OCI-LY7 (cell line): ENCODE data around the gene ZNRF2. TPM values are rescaled to one million over a fixed set of nuclear protein-coding genes. Genes with fewer than 3 reads are reported as not detected.

ENCODE experiments used
- BruUV-seq: library from RNA; stranded (reverse); fragments of 400-500 nt; replicated peaks from 2 replicates; lab custom pipeline; 2021; lab: Mats Ljungman, UMichigan
- CTCF ChIA-PET: fragments of 300-600 bp; sonication (Branson Sonifier 250); formaldehyde crosslinking; loops from one replicate; lab custom pipeline; 2022; ENCODE audit warnings: antibody characterized with exemption; ENCODE audit not compliant: unreplicated experiment; lab: Charles Lee
- POLR2A ChIA-PET: fragments of 300-600 bp; sonication (Branson Sonifier 250); formaldehyde crosslinking; loops from one replicate; lab custom pipeline; 2022; ENCODE audit warnings: antibody characterized with exemption; lab: Charles Lee
- DNase-seq: peaks from one replicate; pipeline ENCODE4 v3.0.0-alpha.2; 2015; ENCODE audit warnings: low spot score
- H2AFZ ChIP-seq: fragments of 200-600 bp; sonication (generic), shearing (Covaris generic); 2 replicates; pipeline ENCODE4 v1.6.1; 2014; ENCODE audit warnings: mild to moderate bottlenecking, antibody characterized with exemption, low read length, moderate library complexity
- H3K27ac ChIP-seq: fragments of 200-600 bp; sonication (generic); 2 replicates; pipeline ENCODE4 v1.5.1; 2014; ENCODE audit warnings: mixed run types, low read depth, mild to moderate bottlenecking, moderate library complexity, low read length, inconsistent platforms; ENCODE audit not compliant: poor library complexity, severe bottlenecking
- H3K36me3 ChIP-seq: fragments of 200-600 bp; sonication (generic); 2 replicates; pipeline ENCODE4 v1.6.1; 2014; ENCODE audit warnings: mild to moderate bottlenecking, antibody characterized with exemption, low read length, moderate library complexity, mixed read lengths; ENCODE audit not compliant: insufficient read depth
- H3K4me1 ChIP-seq: fragments of 200-600 bp; sonication (generic); 2 replicates; pipeline ENCODE4 v1.5.1; 2014; ENCODE audit warnings: mild to moderate bottlenecking, low read length; ENCODE audit not compliant: insufficient read depth, poor library complexity, severe bottlenecking
- H3K4me2 ChIP-seq: fragments of 200-600 bp; sonication (generic); 2 replicates; pipeline ENCODE4 v1.6.1; 2014; ENCODE audit warnings: mild to moderate bottlenecking, low read length
- H3K4me3 ChIP-seq: fragments of 200-600 bp; sonication (generic); 2 replicates; pipeline ENCODE4 v1.5.1; 2014; ENCODE audit warnings: mild to moderate bottlenecking, low read depth, low read length; ENCODE audit not compliant: poor library complexity, severe bottlenecking
- H3K79me2 ChIP-seq: fragments of 200-600 bp; sonication (generic); 2 replicates; pipeline ENCODE4 v1.6.1; 2016; ENCODE audit warnings: low read depth, mild to moderate bottlenecking, low read length, moderate library complexity, mixed read lengths; ENCODE audit not compliant: insufficient read depth
- H3K9me2 ChIP-seq: fragments of 200-600 bp; sonication (generic); 2 replicates; pipeline ENCODE4 v1.6.1; 2016; ENCODE audit warnings: mild to moderate bottlenecking, low read length, mixed read lengths; ENCODE audit not compliant: insufficient read depth
- H3K9me3 ChIP-seq: fragments of 200-600 bp; sonication (generic); 2 replicates; pipeline ENCODE4 v1.6.1; 2014; ENCODE audit warnings: mild to moderate bottlenecking, mixed run types, low read length, mixed read lengths
- H4K20me1 ChIP-seq: fragments of 200-600 bp; sonication (generic); 2 replicates; pipeline ENCODE4 v1.6.1; 2014; ENCODE audit warnings: mild to moderate bottlenecking, antibody characterized with exemption, low read length, moderate library complexity, mixed read lengths; ENCODE audit not compliant: insufficient read depth
- CTCF ChIP-seq: fragments of 200-600 bp; sonication (generic); conservative IDR thresholded peaks from 2 replicates; pipeline ENCODE4 v1.5.1; 2014; ENCODE audit warnings: mild to moderate bottlenecking, antibody characterized with exemption, low read length, moderate library complexity, mixed read lengths
- EZH2phosphoT487 ChIP-seq: fragments of 200-600 bp; sonication (generic); IDR thresholded peaks from 2 replicates; pipeline ENCODE4 v1.6.1; 2018; ENCODE audit warnings: low read depth, borderline replicate concordance, mild to moderate bottlenecking, mixed run types, antibody characterized with exemption, low read length, moderate library complexity, mixed read lengths
- intact Hi-C: fragments of 100-400 bp; cut with micrococcal nuclease; formaldehyde crosslinking; loops from one replicate; pipeline ENCODE4 v1.10.0; 2022; ENCODE audit not compliant: unreplicated experiment
- microRNA-seq: library from miRNA; unstranded; fragments of <30 nt; microRNA quantifications from one replicate; pipeline ENCODE4 v1.2.0, GENCODE V29; 2022; ENCODE audit warnings: borderline replicate concordance
- small RNA-seq: library from RNA; depleted of rRNA; stranded (forward); fragments of <200 nt; gene quantifications from one replicate; pipeline ENCODE3, GENCODE V24; 2014
- total RNA-seq, 2 experiments: library from RNA; depleted of rRNA in 1 of 2; stranded (reverse); fragments of >200 nt in 1 of 2; shearing (Covaris generic) in 1 of 2; gene quantifications; 2 replicates each; pipeline ENCODE4 v1.2.3, GENCODE V29; 2014 to 2022

ZNRF2 gene
- total RNA-seq, 2 experiments from 2014 or later: 21.2 to 24.7 TPM

- peaks cover 16% of the 10 kb centered on the region for H3K9me3 ChIP-seq
- H3K4me3 ChIP-seq: no peak overlapping the region
- BruUV-seq: no TSS peak
- no peak overlapping the region for H2AFZ ChIP-seq
- TF ChIP-seq EZH2phosphoT487 (no peak), CTCF (peak; percentile 67)
- peak; percentile 47 for DNase-seq
- ChIA-PET CTCF (no interaction called here), POLR2A (no interaction called here)
- H3K9me2 ChIP-seq: no peaks in the 10 kb centered on the region
- H3K79me2 ChIP-seq: no peaks in the 10 kb centered on the region
- no peaks in the 10 kb centered on the region for H4K20me1 ChIP-seq
- intact Hi-C loops: loop anchor here (2.0 kb wide), 1 partner anchor 248 kb away; no protein-coding TSS in a partner anchor
- H3K4me1 ChIP-seq: peaks cover 41% of the 10 kb centered on the region
- H3K36me3 ChIP-seq: peaks cover 24% of the 10 kb centered on the region
- H3K27ac ChIP-seq: no peak overlapping the region
- peak overlapping the region; percentile 70; the same call in 1 of the 2 replicates for H3K4me2 ChIP-seq
Observed at GRCh38 chr7:30412782-30413504, 128.5 kb downstream of the ZNRF2 start.

GRCh38 chr7:30413864-30414263 is 129.5 kb downstream of the ZNRF2 start:
- no peak for DNase-seq

More at GRCh38 chr7:30413864-30414263, 129.5 kb downstream of the ZNRF2 start:
- peaks cover 16% of the 10 kb centered on the region for H3K9me3 ChIP-seq
- ChIA-PET POLR2A (no interaction called here), CTCF (no interaction called here)
- BruUV-seq: no TSS peak
- intact Hi-C loops: loop anchor here (2.0 kb wide), 1 partner anchor 249 kb away; no protein-coding TSS in a partner anchor
- no peaks in the 10 kb centered on the region for H4K20me1 ChIP-seq
- TF ChIP-seq CTCF: no peak
- TF ChIP-seq EZH2phosphoT487: no peak
- no peaks in the 10 kb centered on the region for H3K9me2 ChIP-seq
- H3K4me2 ChIP-seq: no peak overlapping the region
- H3K36me3 ChIP-seq: peaks cover 24% of the 10 kb centered on the region
- no peaks in the 10 kb centered on the region for H3K79me2 ChIP-seq
- H3K4me3 ChIP-seq: no peak overlapping the region
- no peak overlapping the region for H3K27ac ChIP-seq
- peaks cover 41% of the 10 kb centered on the region for H3K4me1 ChIP-seq
- H2AFZ ChIP-seq: no peak overlapping the region

Small RNAs within 50 kb of the gene (microRNA-seq; reads per million reads assigned to microRNA genes)
- gene MIR550A1: not detected
- gene MIR550B1: not detected

Small RNAs within 50 kb of the gene (small RNA-seq; reads per million reads assigned to genes)
- gene MIR550A1: not detected

Other genes with a start within 250 kb of the ZNRF2 start
- 1.7 and 2.9 TPM in 2 replicates for gene MTURN, start 149.6 kb upstream of the ZNRF2 start, total RNA-seq (2014; rRNA removed; shearing (Covaris generic))
- 3.3 and 4.1 TPM in 2 replicates for gene MTURN, start 149.6 kb upstream of the ZNRF2 start, total RNA-seq (2022)
- gene NOD1, start 194.2 kb downstream of the ZNRF2 start, total RNA-seq (2014; rRNA removed; shearing (Covaris generic)): 8.4 and 9.5 TPM in 2 replicates
- 10.3 and 11.9 TPM in 2 replicates for gene NOD1, start 194.2 kb downstream of the ZNRF2 start, total RNA-seq (2022)
- 70.3 and 81.7 TPM in 2 replicates for gene GGCT, start 220.2 kb downstream of the ZNRF2 start, total RNA-seq (2014; rRNA removed; shearing (Covaris generic))
- 81.3 and 84.5 TPM in 2 replicates for gene GGCT, start 220.2 kb downstream of the ZNRF2 start, total RNA-seq (2022)